CD4-positive, alpha-beta memory T cell (primary cell): ENCODE data around the gene PRDM2. TPM values are rescaled to one million over a fixed set of nuclear protein-coding genes. Genes with fewer than 3 reads are reported as not detected.
"Not testable (repeated sequence)": the region's sequence is repeated elsewhere in the genome, so short reads cannot be mapped to it uniquely, and the experiment has no call there.

Experiments
- CTCF ChIA-PET: fragments of 350-600 bp; sonication (Branson Sonifier 250); formaldehyde crosslinking; loops from one replicate; lab custom pipeline; 2021; ENCODE audit warnings: inconsistent platforms; ENCODE audit not compliant: partially characterized antibody; lab: Charles Lee
- POLR2A ChIA-PET: fragments of 350-600 bp; sonication (Branson Sonifier 250); formaldehyde crosslinking; loops from one replicate; lab custom pipeline; 2021; ENCODE audit not compliant: partially characterized antibody; lab: Charles Lee
- DNase-seq, 5 donors: peaks; one replicate each; pipeline versions ENCODE4 v3.0.0 to v3.0.0-alpha.2; 2020 to 2022; ENCODE audit warnings: mixed read lengths in 1 of 5
- H3K27ac ChIP-seq: one replicate; pipeline ENCODE4 v1.7.0; 2013; ENCODE audit warnings: low read depth, low read length
- H3K27me3 ChIP-seq: 2 replicates; pipeline ENCODE4 v1.7.0; 2013; ENCODE audit warnings: mild to moderate bottlenecking, low read length, moderate library complexity; ENCODE audit not compliant: insufficient read depth
- H3K36me3 ChIP-seq: 2 replicates; pipeline ENCODE4 v1.7.0; 2013; ENCODE audit warnings: mild to moderate bottlenecking, low read length, moderate library complexity; ENCODE audit not compliant: insufficient read depth
- H3K4me1 ChIP-seq: 2 replicates; pipeline ENCODE4 v1.7.0; 2013; ENCODE audit warnings: mild to moderate bottlenecking, low read length, moderate library complexity; ENCODE audit not compliant: insufficient read depth
- H3K4me3 ChIP-seq, 2 donors: one replicate each; pipeline ENCODE4 v1.7.0; 2013; ENCODE audit warnings: low read length in 2 of 2, mild to moderate bottlenecking in 1 of 2
- H3K9me3 ChIP-seq, 2 donors: one replicate each; pipeline ENCODE4 v1.7.0; 2013; ENCODE audit warnings: low read length in 2 of 2, control low read depth in 1 of 2; ENCODE audit not compliant: control insufficient read depth in 1 of 2
- H3K27ac Mint-ChIP-seq, 7 donors: one replicate each; pipeline ENCODE4 v1.8.0; 2020 to 2021; ENCODE audit warnings: mixed read lengths in 7 of 7, mild to moderate bottlenecking in 6 of 7, inconsistent platforms in 3 of 7, moderate library complexity in 3 of 7
- H3K27me3 Mint-ChIP-seq, 2 donors: one replicate each; pipeline ENCODE4 v1.8.0; 2020 to 2021; ENCODE audit warnings: mixed read lengths in 2 of 2
- H3K36me3 Mint-ChIP-seq, 2 donors: one replicate each; pipeline ENCODE4 v1.8.0; 2020 to 2021; ENCODE audit warnings: mixed read lengths in 2 of 2, inconsistent platforms in 1 of 2, mild to moderate bottlenecking in 1 of 2
- H3K4me1 Mint-ChIP-seq, 4 donors: one replicate each; pipeline ENCODE4 v1.8.0; 2020 to 2021; ENCODE audit warnings: mixed read lengths in 4 of 4, mild to moderate bottlenecking in 1 of 4
- H3K4me3 Mint-ChIP-seq, 8 donors: one replicate each; pipeline ENCODE4 v1.8.0; 2020 to 2021; ENCODE audit warnings: mixed read lengths in 8 of 8, mild to moderate bottlenecking in 7 of 8, moderate library complexity in 6 of 8, inconsistent platforms in 3 of 8
- H3K9me3 Mint-ChIP-seq, 8 donors: one replicate each; pipeline ENCODE4 v1.8.0; 2020 to 2021; ENCODE audit warnings: mixed read lengths in 8 of 8, mild to moderate bottlenecking in 5 of 8, inconsistent platforms in 3 of 8, moderate library complexity in 1 of 8
- intact Hi-C: fragments of 100-400 bp; cut with micrococcal nuclease; formaldehyde crosslinking; loops from one replicate; pipeline ENCODE4 v1.15.1; 2023
- polyA plus RNA-seq, 2 donors: library from polyadenylated mRNA; unstranded; fragments of 300-500 nt; fragmentation: Illumina TruSeq; gene quantifications; one replicate each; pipeline ENCODE4 v1.2.3, GENCODE V29; 2021
- total RNA-seq, 2 experiments: library from RNA; stranded (reverse); gene quantifications; one replicate each; pipeline ENCODE4 v1.2.3, GENCODE V29; 2021

Gene PRDM2
- total and polyA plus RNA-seq, 4 experiments from 2014 or later: 6.7 to 118 (median 68.3) TPM

DNA sequence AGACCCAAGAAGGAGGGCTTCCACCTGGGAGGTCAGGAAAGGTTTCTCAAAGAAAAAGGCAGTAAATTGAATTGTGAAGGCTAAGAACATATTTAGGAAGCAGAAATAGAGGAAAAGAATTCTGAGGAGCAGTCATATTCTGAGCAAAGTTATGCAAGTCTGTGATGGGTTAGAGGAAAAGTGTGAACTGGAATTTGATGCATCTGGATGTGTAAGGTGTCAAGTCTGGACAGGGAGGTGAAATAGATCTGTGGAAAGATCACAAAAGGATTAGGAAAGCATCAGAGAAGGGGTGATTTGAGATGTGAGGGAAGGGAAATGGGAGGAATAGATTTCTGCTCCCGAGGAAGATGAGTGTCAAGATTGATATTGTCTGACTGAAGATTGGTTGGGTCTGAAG is 18.1 kb upstream of the PRDM2 start:
- Mint-ChIP-seq H3K4me3 (no peak overlapping the region), H3K36me3 (no peaks in the 10 kb centered on the region), H3K27ac (peak overlapping the region in 1 of 7 donors; percentile 10), H3K27me3 (peaks cover 17 to 19% of the 10 kb centered on the region in 2 donors), H3K9me3 (peaks cover 0 to 5% (median 0%) of the 10 kb centered on the region in 8 donors), H3K4me1 (no peaks in the 10 kb centered on the region)
- CTCF ChIA-PET: interaction anchor here (3.1 kb wide), 1 partner anchor 44 kb away, joined by 9 read pairs; no protein-coding TSS in a partner anchor
- POLR2A ChIA-PET: no interaction called here
- Histone ChIP-seq H3K27me3 (no peaks in the 10 kb centered on the region), H3K4me3 (no peak overlapping the region), H3K27ac (no peak overlapping the region), H3K36me3 (no peaks in the 10 kb centered on the region), H3K9me3 (no peaks in the 10 kb centered on the region), H3K4me1 (no peaks in the 10 kb centered on the region)
- no peak for DNase-seq
- intact Hi-C loops: no loop called here

DNA sequence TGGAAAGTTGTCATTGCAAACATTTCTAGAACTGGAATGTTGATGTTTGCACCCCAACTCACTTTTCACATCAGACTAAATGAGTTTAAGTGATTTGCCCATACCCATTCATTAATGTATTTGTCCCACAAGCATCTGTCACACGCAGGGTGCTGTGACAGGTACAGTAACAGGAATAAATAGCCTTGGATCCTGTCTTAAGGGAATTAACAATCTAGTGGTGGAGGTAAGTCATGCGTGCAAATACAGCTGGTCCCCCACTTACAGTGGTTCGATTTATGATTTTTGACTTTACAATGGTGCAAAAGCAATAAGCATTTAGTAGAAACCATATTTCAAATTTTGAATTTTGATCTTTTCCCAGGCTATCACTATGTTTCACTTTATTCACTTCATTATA is 17.5 kb upstream of the PRDM2 start:
- Histone ChIP-seq H3K9me3 (no peaks in the 10 kb centered on the region), H3K27ac (no peak overlapping the region), H3K27me3 (no peaks in the 10 kb centered on the region), H3K4me3 (no peak overlapping the region), H3K36me3 (no peaks in the 10 kb centered on the region), H3K4me1 (no peaks in the 10 kb centered on the region)
- ChIA-PET CTCF (interaction anchor here (0.8 to 3.1 kb wide), 2 partner anchors 16 to 43 kb away, joined by 3 to 9 read pairs; no protein-coding TSS in a partner anchor), POLR2A (no interaction called here)
- no peak for DNase-seq
- H3K4me3 Mint-ChIP-seq: no peak overlapping the region
- intact Hi-C loops: no loop called here
- H3K4me1 Mint-ChIP-seq: no peaks in the 10 kb centered on the region
- peaks cover 0 to 5% (median 0%) of the 10 kb centered on the region in 8 donors for H3K9me3 Mint-ChIP-seq
- H3K27me3 Mint-ChIP-seq: peaks cover 16 to 17% of the 10 kb centered on the region in 2 donors
- H3K36me3 Mint-ChIP-seq: no peaks in the 10 kb centered on the region
- H3K27ac Mint-ChIP-seq: no peak overlapping the region

DNA sequence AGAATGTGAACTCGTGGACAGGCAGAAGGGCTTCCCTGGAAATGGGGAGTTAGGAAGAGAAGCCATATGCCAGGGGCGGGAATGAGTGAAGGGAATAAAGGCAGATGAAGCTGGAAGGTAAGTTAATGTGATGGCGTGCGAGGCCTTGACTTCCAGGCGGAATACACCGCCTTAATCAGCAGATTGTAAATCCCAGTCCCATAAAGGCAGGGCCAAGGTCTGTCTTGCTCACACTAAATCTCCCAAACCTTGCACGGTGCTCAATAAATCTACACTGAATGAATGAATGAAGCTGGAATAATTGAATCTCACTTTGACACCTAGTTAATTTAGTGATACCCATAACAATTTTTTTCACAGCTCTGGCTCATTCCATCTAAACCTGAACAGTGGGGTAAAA is 16.8 kb upstream of the PRDM2 start:
- no peak overlapping the region for H3K4me3 Mint-ChIP-seq
- Histone ChIP-seq H3K9me3 (no peaks in the 10 kb centered on the region), H3K27ac (no peak overlapping the region), H3K27me3 (no peaks in the 10 kb centered on the region), H3K4me3 (no peak overlapping the region), H3K36me3 (no peaks in the 10 kb centered on the region), H3K4me1 (no peaks in the 10 kb centered on the region)
- H3K27ac Mint-ChIP-seq: no peak overlapping the region
- H3K4me1 Mint-ChIP-seq: no peaks in the 10 kb centered on the region
- H3K27me3 Mint-ChIP-seq: peaks cover 15 to 21% of the 10 kb centered on the region in 2 donors
- CTCF ChIA-PET: interaction anchor here (0.8 to 3.1 kb wide), 2 partner anchors 15 to 42 kb away, joined by 3 to 9 read pairs; no protein-coding TSS in a partner anchor
- intact Hi-C loops: no loop called here
- POLR2A ChIA-PET: no interaction called here
- peaks cover 0 to 4% (median 0%) of the 10 kb centered on the region in 8 donors for H3K9me3 Mint-ChIP-seq
- no peak for DNase-seq
- H3K36me3 Mint-ChIP-seq: no peaks in the 10 kb centered on the region

DNA sequence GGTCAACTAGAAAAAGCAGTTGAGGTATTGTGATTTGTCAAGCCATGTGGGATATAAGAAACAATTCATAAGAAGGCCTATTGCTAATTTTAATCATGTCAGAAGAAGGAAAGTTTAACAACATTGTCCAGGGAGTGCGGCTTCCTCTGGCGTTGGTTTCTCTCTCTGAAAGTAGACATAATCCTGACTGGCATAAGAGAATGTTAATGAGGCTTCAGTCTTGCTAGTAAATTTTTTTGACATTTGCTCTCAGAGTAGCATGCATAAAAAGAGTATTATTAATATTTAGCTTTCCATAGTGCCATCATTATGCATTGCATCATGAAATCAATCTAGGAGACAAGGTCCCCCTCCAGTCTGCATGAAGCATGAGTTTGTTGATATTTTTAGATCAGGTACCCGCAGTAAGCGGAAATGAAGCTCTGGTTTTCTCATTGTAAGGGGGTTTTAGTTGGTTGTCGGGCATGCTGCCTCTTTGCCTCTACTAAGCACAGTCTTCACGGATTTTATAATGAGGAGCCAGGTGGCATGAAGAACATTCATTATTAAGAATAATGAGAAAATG is 12.8 kb upstream of the PRDM2 start:
- ChIA-PET POLR2A (interaction anchor here (0.6 kb wide), 1 partner anchor 13 kb away, joined by 3 read pairs; no protein-coding TSS in a partner anchor), CTCF (no interaction called here)
- DNase-seq: no peak
- peaks cover 0 to 14% (median 7%) of the 10 kb centered on the region in 8 donors for H3K9me3 Mint-ChIP-seq
- Histone ChIP-seq H3K27ac (no peak overlapping the region), H3K9me3 (no peaks in the 10 kb centered on the region), H3K4me3 (no peak overlapping the region), H3K4me1 (no peaks in the 10 kb centered on the region), H3K27me3 (no peaks in the 10 kb centered on the region), H3K36me3 (no peaks in the 10 kb centered on the region)
- no peaks in the 10 kb centered on the region for H3K4me1 Mint-ChIP-seq
- peaks cover 0 to 2% of the 10 kb centered on the region in 2 donors for H3K36me3 Mint-ChIP-seq
- H3K27ac Mint-ChIP-seq: no peak overlapping the region
- no peak overlapping the region for H3K4me3 Mint-ChIP-seq
- peaks cover 17 to 19% of the 10 kb centered on the region in 2 donors for H3K27me3 Mint-ChIP-seq
- intact Hi-C loops: no loop called here

DNA sequence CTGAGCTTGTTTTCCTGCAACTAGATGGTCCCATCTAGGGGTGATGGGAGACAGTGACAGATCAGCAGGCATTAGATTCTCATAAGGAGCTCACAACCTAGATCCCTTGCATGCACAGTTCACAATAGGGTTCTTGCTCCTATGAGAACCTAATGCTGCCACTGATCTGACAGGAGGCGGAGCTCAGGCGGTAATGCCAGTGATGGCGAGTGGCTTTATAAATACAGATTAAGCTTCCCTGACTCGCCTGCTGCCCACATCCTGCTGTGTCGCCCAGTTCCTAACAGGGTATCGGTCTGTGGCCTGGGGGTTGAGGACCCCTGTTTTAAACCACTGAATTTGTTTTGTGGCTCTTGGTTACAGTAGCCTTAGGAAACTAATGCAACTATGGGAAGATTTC is 6.9 kb upstream of the PRDM2 start:
- H3K9me3 ChIP-seq, H3K4me1 Mint-ChIP-seq, H3K27ac ChIP-seq, H3K36me3 Mint-ChIP-seq, intact Hi-C loops, H3K4me1 ChIP-seq, H3K4me3 ChIP-seq, POLR2A ChIA-PET, H3K27me3 ChIP-seq, H3K36me3 ChIP-seq, DNase-seq: not testable (repeated sequence)
- H3K9me3 Mint-ChIP-seq: peaks cover 0 to 14% (median 7%) of the 10 kb centered on the region in 8 donors
- peak overlapping the region in 1 of 7 donors; percentile 31 for H3K27ac Mint-ChIP-seq
- H3K4me3 Mint-ChIP-seq: peak overlapping the region in 1 of 8 donors; percentile 0
- CTCF ChIA-PET: interaction anchor here (1.3 to 1.5 kb wide), 2 partner anchors 20 to 33 kb away, joined by 3 to 5 read pairs; no protein-coding TSS in a partner anchor
- H3K27me3 Mint-ChIP-seq: peaks cover 15 to 22% of the 10 kb centered on the region in 2 donors

DNA sequence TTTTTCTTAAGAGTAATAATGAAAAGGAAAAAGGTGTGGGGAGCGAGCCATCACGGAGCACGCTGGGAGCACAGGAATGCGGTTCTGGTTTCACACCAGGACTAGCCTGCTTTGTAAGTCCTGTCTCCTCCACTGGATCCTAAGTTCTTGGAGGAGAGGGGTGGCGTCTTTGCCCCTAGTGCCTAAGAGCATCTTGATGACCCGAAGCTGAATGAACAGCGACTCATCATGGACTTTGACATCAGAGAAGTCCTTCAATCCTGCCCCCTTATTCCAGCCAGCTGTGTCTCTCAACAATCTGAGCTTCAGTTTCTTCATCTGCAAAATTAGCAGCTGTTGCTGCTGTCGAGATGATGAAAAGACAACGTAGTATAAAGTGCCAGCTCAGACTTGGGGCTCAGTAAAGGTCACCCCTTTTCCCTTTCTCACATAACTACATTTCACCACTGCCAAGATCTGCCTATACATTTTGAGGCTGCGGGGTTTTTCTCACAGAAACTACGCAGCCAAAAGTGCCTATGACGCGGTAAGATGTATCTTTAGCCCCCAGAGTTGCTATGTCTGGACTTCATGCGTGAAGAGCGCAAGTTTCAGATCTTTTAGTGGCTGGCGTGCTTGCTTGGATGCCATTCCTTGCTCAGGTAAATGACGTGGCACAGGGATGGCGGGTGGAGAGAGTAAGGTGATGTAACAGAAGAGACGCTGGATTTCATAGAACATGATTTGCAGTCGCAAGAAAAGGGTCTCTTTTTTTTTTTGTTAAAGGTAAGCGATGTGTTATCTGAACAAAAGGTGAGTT is 4.9 kb upstream of the PRDM2 start:
- Histone ChIP-seq H3K36me3 (no peaks in the 10 kb centered on the region), H3K27me3 (no peaks in the 10 kb centered on the region), H3K4me3 (no peak overlapping the region), H3K4me1 (peaks cover 9% of the 10 kb centered on the region), H3K9me3 (no peaks in the 10 kb centered on the region), H3K27ac (no peak overlapping the region)
- Mint-ChIP-seq H3K27me3 (peaks cover 9 to 16% of the 10 kb centered on the region in 2 donors), H3K27ac (no peak overlapping the region), H3K4me3 (no peak overlapping the region), H3K4me1 (peaks cover 7 to 17% (median 8%) of the 10 kb centered on the region in 4 donors), H3K9me3 (peaks cover 0 to 3% (median 2%) of the 10 kb centered on the region in 8 donors), H3K36me3 (peaks cover 0 to 4% of the 10 kb centered on the region in 2 donors)
- intact Hi-C loops: no loop called here
- ChIA-PET POLR2A (no interaction called here), CTCF (interaction anchor here (0.7 to 1.3 kb wide), 2 partner anchors 10 to 30 kb away, joined by 3 read pairs; no protein-coding TSS in a partner anchor)
- DNase-seq: no peak

DNA sequence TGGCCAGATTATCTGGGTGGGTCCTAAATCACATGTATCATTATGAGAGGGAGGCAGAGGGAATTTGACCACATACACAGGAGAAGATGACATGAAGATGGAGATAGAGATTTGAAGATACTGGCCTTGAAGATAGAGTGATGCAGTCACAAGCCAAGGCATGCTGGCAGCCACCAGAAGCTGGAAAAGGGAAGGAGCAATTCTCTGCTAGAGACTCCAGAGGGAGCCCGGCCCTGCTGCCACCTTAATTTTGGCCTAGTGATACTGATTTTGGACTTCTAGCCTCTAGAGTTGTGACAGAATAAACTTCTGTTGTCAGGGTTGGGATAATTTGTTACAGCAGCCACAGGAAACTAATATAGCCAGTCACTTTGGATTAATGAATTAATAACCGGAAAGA is 2.2 kb upstream of the PRDM2 start:
- Histone ChIP-seq H3K27ac (no peak overlapping the region), H3K27me3 (no peaks in the 10 kb centered on the region), H3K36me3 (no peaks in the 10 kb centered on the region), H3K4me3 (no peak overlapping the region), H3K4me1 (peaks cover 23% of the 10 kb centered on the region), H3K9me3 (no peaks in the 10 kb centered on the region)
- peaks cover 0 to 4% (median 0%) of the 10 kb centered on the region in 8 donors for H3K9me3 Mint-ChIP-seq
- peaks cover 26 to 41% (median 28%) of the 10 kb centered on the region in 4 donors for H3K4me1 Mint-ChIP-seq
- ChIA-PET CTCF (interaction anchor here (0.9 kb wide), 1 partner anchor 15 kb away, joined by 3 read pairs; no protein-coding TSS in a partner anchor), POLR2A (no interaction called here)
- peaks cover 4% of the 10 kb centered on the region in 2 donors for H3K27me3 Mint-ChIP-seq
- peak overlapping the region in 7 of 8 donors; percentile 31 to 73 (median 52) for H3K4me3 Mint-ChIP-seq
- peak overlapping the region in 6 of 7 donors; percentile 3 to 86 (median 62) for H3K27ac Mint-ChIP-seq
- intact Hi-C loops: no loop called here
- no peak for DNase-seq
- H3K36me3 Mint-ChIP-seq: peaks cover 0 to 16% of the 10 kb centered on the region in 2 donors
